Neural progenitor cell (in vitro differentiated cells): ENCODE results near the gene ST6GAL1. TPM values are rescaled to one million over a fixed set of nuclear protein-coding genes. Genes with fewer than 3 reads are reported as not detected.
"Not testable (repeated sequence)": the region's sequence is repeated elsewhere in the genome, so short reads cannot be mapped to it uniquely, and the experiment has no call there.

Experiments used
- DNase-seq: peaks from one replicate; pipeline ENCODE4 v3.0.0-alpha.2; 2016; ENCODE audit warnings: low spot score
- H2AFZ ChIP-seq: fragments of 200-600 bp; sonication (generic); replicated peaks from 2 replicates; pipeline ENCODE4 v1.6.1; 2016; ENCODE audit warnings: antibody characterized with exemption
- H3F3A ChIP-seq: fragments of 200-600 bp; sonication (generic); 2 replicates; pipeline ENCODE4 v1.6.1; 2016; ENCODE audit warnings: antibody characterized with exemption, low read depth
- H3K27ac ChIP-seq: fragments of 200-600 bp; sonication (generic); 2 replicates; pipeline ENCODE4 v1.5.1; 2016; ENCODE audit warnings: mild to moderate bottlenecking
- H3K27me3 ChIP-seq: fragments of 200-600 bp; sonication (generic); 2 replicates; pipeline ENCODE4 v1.6.1; 2016; ENCODE audit warnings: mild to moderate bottlenecking, moderate library complexity
- H3K36me3 ChIP-seq: fragments of 200-600 bp; sonication (generic); 2 replicates; pipeline ENCODE4 v1.5.1; 2016
- H3K4me1 ChIP-seq: fragments of 200-600 bp; sonication (generic); 2 replicates; pipeline ENCODE4 v1.6.1; 2016; ENCODE audit warnings: mixed run types
- H3K4me2 ChIP-seq: fragments of 200-600 bp; sonication (generic); 2 replicates; pipeline ENCODE4 v1.6.1; 2016
- H3K4me3 ChIP-seq: fragments of 200-600 bp; sonication (generic); 2 replicates; pipeline ENCODE4 v1.5.1; 2016
- H3K79me2 ChIP-seq: fragments of 200-600 bp; sonication (generic); 2 replicates; pipeline ENCODE4 v1.6.1; 2016; ENCODE audit warnings: low read depth
- H3K9ac ChIP-seq: fragments of 200-600 bp; sonication (generic); 2 replicates; pipeline ENCODE4 v1.6.1; 2016
- H3K9me3 ChIP-seq: fragments of 200-600 bp; sonication (generic); 2 replicates; pipeline ENCODE4 v1.5.1; 2016; ENCODE audit warnings: low read depth
- H4K20me1 ChIP-seq: fragments of 200-600 bp; sonication (generic); 2 replicates; pipeline ENCODE4 v1.6.1; 2016; ENCODE audit warnings: low read depth
- H3K27ac Mint-ChIP-seq: 3 replicates; pipeline ENCODE4 v1.8.0; 2021; ENCODE audit warnings: mixed read lengths
- H3K27me3 Mint-ChIP-seq: 2 replicates; pipeline ENCODE4 v1.8.0; 2022; ENCODE audit warnings: low read depth, mild to moderate bottlenecking, inconsistent platforms, moderate library complexity, mixed read lengths; ENCODE audit not compliant: insufficient read depth
- H3K36me3 Mint-ChIP-seq: 3 replicates; pipeline ENCODE4 v1.8.0; 2021; ENCODE audit warnings: mixed read lengths
- H3K4me1 Mint-ChIP-seq: 3 replicates; pipeline ENCODE4 v1.8.0; 2021; ENCODE audit warnings: mixed read lengths
- H3K4me3 Mint-ChIP-seq: 3 replicates; pipeline ENCODE4 v1.8.0; 2021; ENCODE audit warnings: mild to moderate bottlenecking, moderate library complexity, mixed read lengths
- H3K9me3 Mint-ChIP-seq: 3 replicates; pipeline ENCODE4 v1.8.0; 2020; ENCODE audit warnings: mixed read lengths
- EZH2 ChIP-seq: fragments of 200-600 bp; sonication (generic); IDR thresholded peaks from 2 replicates; pipeline ENCODE4 v1.6.1; 2017; ENCODE audit warnings: antibody characterized with exemption, mild to moderate bottlenecking, moderate library complexity
- EZH2phosphoT487 ChIP-seq: fragments of 200-600 bp; sonication (generic); IDR thresholded peaks from 2 replicates; pipeline ENCODE4 v1.6.1; 2017; ENCODE audit warnings: antibody characterized with exemption
- total RNA-seq: library from RNA; depleted of rRNA; stranded (reverse); fragments of >200 nt; gene quantifications from 2 replicates; pipeline ENCODE4 v1.2.3, GENCODE V29; 2015; ENCODE audit warnings: low replicate concordance
- TF ChIP-seq, protein P1 (sequence below): fragments of 200-600 bp; sonication (generic); IDR thresholded peaks from 2 replicates; pipeline ENCODE4 v1.5.1; 2017; ENCODE audit warnings: antibody characterized with exemption, mild to moderate bottlenecking

Gene ST6GAL1
- total RNA-seq, 1 donor from 2014 or later: 27.3 TPM

DNA sequence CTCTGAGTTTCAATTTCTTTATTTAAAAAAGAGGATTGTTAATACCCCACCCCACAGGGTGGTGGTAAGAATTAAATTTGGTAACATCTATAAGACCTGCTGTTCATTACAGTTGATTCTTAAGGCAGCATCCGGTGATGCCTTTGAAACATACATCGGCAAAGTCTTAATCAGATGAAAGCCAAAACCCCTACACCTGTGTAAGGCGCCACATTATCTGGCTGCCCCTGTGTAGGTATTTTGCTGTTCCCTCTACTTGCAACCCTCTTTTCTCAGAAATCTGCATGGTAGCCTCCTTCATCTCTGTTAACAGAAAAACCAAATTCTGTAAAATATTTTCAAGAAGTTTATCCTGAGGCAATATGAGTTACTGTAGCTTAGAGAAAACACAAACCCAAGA lies 90.0 kb downstream of the ST6GAL1 start:
- no peaks in the 10 kb centered on the region for H3K4me1 ChIP-seq
- H2AFZ ChIP-seq: no peak overlapping the region
- Mint-ChIP-seq H3K36me3 (peaks cover 9% of the 10 kb centered on the region), H3K9me3 (no peaks in the 10 kb centered on the region), H3K4me1 (no peaks in the 10 kb centered on the region), H3K4me3 (no peak overlapping the region), H3K27me3 (no peaks in the 10 kb centered on the region), H3K27ac (no peak overlapping the region)
- no peaks in the 10 kb centered on the region for H3K27me3 ChIP-seq
- H3K4me2 ChIP-seq: no peak overlapping the region
- TF ChIP-seq EZH2phosphoT487 (no peak), EZH2 (no peak)
- TF ChIP-seq, protein P1, sequence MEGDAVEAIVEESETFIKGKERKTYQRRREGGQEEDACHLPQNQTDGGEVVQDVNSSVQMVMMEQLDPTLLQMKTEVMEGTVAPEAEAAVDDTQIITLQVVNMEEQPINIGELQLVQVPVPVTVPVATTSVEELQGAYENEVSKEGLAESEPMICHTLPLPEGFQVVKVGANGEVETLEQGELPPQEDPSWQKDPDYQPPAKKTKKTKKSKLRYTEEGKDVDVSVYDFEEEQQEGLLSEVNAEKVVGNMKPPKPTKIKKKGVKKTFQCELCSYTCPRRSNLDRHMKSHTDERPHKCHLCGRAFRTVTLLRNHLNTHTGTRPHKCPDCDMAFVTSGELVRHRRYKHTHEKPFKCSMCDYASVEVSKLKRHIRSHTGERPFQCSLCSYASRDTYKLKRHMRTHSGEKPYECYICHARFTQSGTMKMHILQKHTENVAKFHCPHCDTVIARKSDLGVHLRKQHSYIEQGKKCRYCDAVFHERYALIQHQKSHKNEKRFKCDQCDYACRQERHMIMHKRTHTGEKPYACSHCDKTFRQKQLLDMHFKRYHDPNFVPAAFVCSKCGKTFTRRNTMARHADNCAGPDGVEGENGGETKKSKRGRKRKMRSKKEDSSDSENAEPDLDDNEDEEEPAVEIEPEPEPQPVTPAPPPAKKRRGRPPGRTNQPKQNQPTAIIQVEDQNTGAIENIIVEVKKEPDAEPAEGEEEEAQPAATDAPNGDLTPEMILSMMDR: no peak
- H3K9me3 ChIP-seq: no peaks in the 10 kb centered on the region
- H3K27ac ChIP-seq: no peak overlapping the region
- H3K4me3 ChIP-seq: no peak overlapping the region
- no peak for DNase-seq
- H3K36me3 ChIP-seq: no peaks in the 10 kb centered on the region
- H4K20me1 ChIP-seq: no peaks in the 10 kb centered on the region
- no peaks in the 10 kb centered on the region for H3F3A ChIP-seq
- peaks cover 3% of the 10 kb centered on the region for H3K79me2 ChIP-seq
- H3K9ac ChIP-seq: no peak overlapping the region

- Histone ChIP-seq H3K9ac (no peak overlapping the region), H3K27me3 (no peaks in the 10 kb centered on the region), H3K4me2 (no peak overlapping the region), H2AFZ (no peak overlapping the region), H3K4me3 (no peak overlapping the region), H3K9me3 (no peaks in the 10 kb centered on the region), H3K79me2 (peaks cover 3% of the 10 kb centered on the region), H3F3A (no peaks in the 10 kb centered on the region), H3K27ac (no peak overlapping the region), H3K36me3 (no peaks in the 10 kb centered on the region), H3K4me1 (no peaks in the 10 kb centered on the region), H4K20me1 (no peaks in the 10 kb centered on the region)
- H3K4me3 Mint-ChIP-seq: no peak overlapping the region
- no peaks in the 10 kb centered on the region for H3K4me1 Mint-ChIP-seq
- no peaks in the 10 kb centered on the region for H3K9me3 Mint-ChIP-seq
- H3K27me3 Mint-ChIP-seq: no peaks in the 10 kb centered on the region
- H3K36me3 Mint-ChIP-seq: peaks cover 3% of the 10 kb centered on the region
- H3K27ac Mint-ChIP-seq: no peak overlapping the region
- TF ChIP-seq, protein P1: no peak
- no peak for TF ChIP-seq EZH2
- DNase-seq: no peak
Observed at GRCh38 chr3:187021748-187022402, 91.5 kb downstream of the ST6GAL1 start.

GRCh38 chr3:187022403-187023029 lies 92.2 kb downstream of the ST6GAL1 start:
- Mint-ChIP-seq H3K27ac (no peak overlapping the region), H3K36me3 (peaks cover 3% of the 10 kb centered on the region), H3K4me3 (no peak overlapping the region), H3K4me1 (no peaks in the 10 kb centered on the region), H3K27me3 (no peaks in the 10 kb centered on the region), H3K9me3 (no peaks in the 10 kb centered on the region)
- no peaks in the 10 kb centered on the region for H4K20me1 ChIP-seq
- H3K79me2 ChIP-seq: peaks cover 3% of the 10 kb centered on the region
- no peak overlapping the region for H3K27ac ChIP-seq
- no peak overlapping the region for H3K9ac ChIP-seq
- peaks cover 5% of the 10 kb centered on the region for H3K4me1 ChIP-seq
- no peaks in the 10 kb centered on the region for H3K36me3 ChIP-seq
- no peak for DNase-seq
- no peak overlapping the region for H2AFZ ChIP-seq
- no peaks in the 10 kb centered on the region for H3K9me3 ChIP-seq
- H3K4me3 ChIP-seq: no peak overlapping the region
- no peak overlapping the region for H3K4me2 ChIP-seq
- H3F3A ChIP-seq: no peaks in the 10 kb centered on the region
- TF ChIP-seq, protein P1: no peak
- TF ChIP-seq EZH2phosphoT487 (no peak), EZH2 (no peak)
- H3K27me3 ChIP-seq: no peaks in the 10 kb centered on the region

GRCh38 chr3:187023340-187023739 lies 93.0 kb downstream of the ST6GAL1 start:
- H3F3A ChIP-seq, DNase-seq, H3K27me3 ChIP-seq, H3K4me3 Mint-ChIP-seq, H3K4me1 ChIP-seq, H3K27ac Mint-ChIP-seq, H2AFZ ChIP-seq, H3K4me3 ChIP-seq, H3K9ac ChIP-seq, H3K27ac ChIP-seq, H3K27me3 Mint-ChIP-seq, H3K4me1 Mint-ChIP-seq, H4K20me1 ChIP-seq, H3K9me3 ChIP-seq, H3K36me3 ChIP-seq, H3K9me3 Mint-ChIP-seq, H3K4me2 ChIP-seq, H3K36me3 Mint-ChIP-seq, H3K79me2 ChIP-seq: not testable (repeated sequence)
